HG03575 (cell line): ENCODE measurements around the gene RAB11FIP5.
"Not testable (repeated sequence)": the region's sequence is repeated elsewhere in the genome, so short reads cannot be mapped to it uniquely, and the experiment has no call there.

Source experiments
- ATAC-seq: cut with Tn5 transposase; IDR thresholded peaks from one replicate; pipeline ENCODE4 v1.9.1; 2021; ENCODE audit not compliant: unreplicated experiment, insufficient number of reproducible peaks, low FRiP score; ENCODE audit errors: extremely low read depth

The RAB11FIP5 gene

GRCh38 chr2:73112026-73112912 is 479 bp downstream of the RAB11FIP5 start:
- no peak for ATAC-seq

GRCh38 chr2:73111073-73112025 is 1.4 kb downstream of the RAB11FIP5 start:
- ATAC-seq: no peak

- no peak for ATAC-seq
Observed at GRCh38 chr2:73110168-73111072, 2.3 kb downstream of the RAB11FIP5 start.

- no peak for ATAC-seq
Observed at GRCh38 chr2:73109431-73110167, 3.1 kb downstream of the RAB11FIP5 start.

GRCh38 chr2:73107211-73107926 is 5.4 kb downstream of the RAB11FIP5 start:
- no peak for ATAC-seq

- no peak for ATAC-seq
Observed at GRCh38 chr2:73106791-73107190, 6.0 kb downstream of the RAB11FIP5 start.

- no peak for ATAC-seq
Observed at GRCh38 chr2:73105511-73105971, 7.2 kb downstream of the RAB11FIP5 start.

- no peak for ATAC-seq
Observed at GRCh38 chr2:73104933-73105332, 7.8 kb downstream of the RAB11FIP5 start.

GRCh38 chr2:73103018-73103542 is 9.7 kb downstream of the RAB11FIP5 start:
- ATAC-seq: no peak

- ATAC-seq: no peak
Observed at GRCh38 chr2:73101626-73102256, 11.0 kb downstream of the RAB11FIP5 start.

GRCh38 chr2:73100956-73101355 is 11.8 kb downstream of the RAB11FIP5 start:
- ATAC-seq: no peak

- no peak for ATAC-seq
Observed at GRCh38 chr2:73099486-73099885, 13.3 kb downstream of the RAB11FIP5 start.

- no peak for ATAC-seq
Observed at GRCh38 chr2:73095910-73096309, 16.8 kb downstream of the RAB11FIP5 start.

- ATAC-seq: not testable (repeated sequence)
Observed at GRCh38 chr2:73093601-73094218, 19.0 kb downstream of the RAB11FIP5 start.

GRCh38 chr2:73092146-73092783 is 20.5 kb downstream of the RAB11FIP5 start:
- no peak for ATAC-seq

- ATAC-seq: no peak
Observed at GRCh38 chr2:73091696-73092095, 21.1 kb downstream of the RAB11FIP5 start.
